ENCODE results near the gene C16orf90.

GRCh38 chr16:3479654-3480216 is 15.6 kb downstream of the C16orf90 start:
- TF ChIP-seq CTCF (IDR thresholded peaks at IDR 0.05 in 4 of 5, conservative IDR thresholded peaks at IDR 0.05 in 1 of 5) (no peak), POLR2A (IDR thresholded peaks at IDR 0.05) (no peak)

All from gastrocnemius medialis (tissue), 4 donors.